ENCODE results near the gene S100A1. TPM values are rescaled to one million over a fixed set of nuclear protein-coding genes. Genes with fewer than 3 reads are reported as not detected.

S100A1 gene
- total and polyA plus RNA-seq, 7 experiments from 2014 or later = not detected

- no peak within 1 kb of the TSS for H3K27ac Mint-ChIP-seq
- H3K9me3 Mint-ChIP-seq = no peaks in the 10 kb centered on the region
- ATAC-seq (no peak), DNase-seq (no peak)
- no peaks in the 10 kb centered on the region for H3K36me3 ChIP-seq (ENCODE audit: control insufficient read depth in 2 of 3, insufficient read depth in 3 of 3, low read length in 3 of 3)
- intact Hi-C loops (cut with micrococcal nuclease) = no loop called here
- peaks cover 0 to 5% (median 0%) of the 10 kb centered on the region in 7 donors for H3K4me1 Mint-ChIP-seq
- H3K9me3 ChIP-seq (ENCODE audit: control insufficient read depth in 2 of 3, low read length in 3 of 3) = no peaks in the 10 kb centered on the region
- POLR2A ChIA-PET = interaction anchor here (0.6 kb wide), 1 partner anchor 21 kb away, joined by 3 read pairs; the partner anchor contains the start of gene CHTOP
- H3K4me3 ChIP-seq (ENCODE audit: low read length) = no peak within 1 kb of the TSS
- CTCF ChIA-PET = no interaction called here
- H3K27me3 Mint-ChIP-seq = peaks cover 0 to 5% (median 0%) of the 10 kb centered on the region in 5 donors
- H3K27ac ChIP-seq (ENCODE audit: low read depth, low read length) = no peak within 1 kb of the TSS
- H3K4me1 ChIP-seq (ENCODE audit: control insufficient read depth in 2 of 2, insufficient read depth in 2 of 2, low read length in 2 of 2) = no peaks in the 10 kb centered on the region
- H3K4me3 Mint-ChIP-seq = no peak within 1 kb of the TSS
- no peaks in the 10 kb centered on the region for H3K27me3 ChIP-seq (ENCODE audit: control insufficient read depth in 2 of 2, insufficient read depth in 2 of 2, low read length in 2 of 2)
- H3K36me3 Mint-ChIP-seq = no peaks in the 10 kb centered on the region
Observed at GRCh38 chr1:153612755-153613331, 15.4 kb upstream of the S100A1 start, which contains the start of gene S100A16. Gene S100A16, minus strand, starts transcription at chr1:153613137. Its CDS starts 4,986 bp downstream, at chr1:153608151.

- intact Hi-C loops (cut with micrococcal nuclease) = no loop called here
- Mint-ChIP-seq H3K9me3 (no peaks in the 10 kb centered on the region), H3K36me3 (no peaks in the 10 kb centered on the region), H3K4me1 (peaks cover 0 to 6% (median 0%) of the 10 kb centered on the region in 7 donors), H3K27me3 (peaks cover 0 to 5% (median 0%) of the 10 kb centered on the region in 5 donors), H3K4me3 (no peak overlapping the region), H3K27ac (no peak overlapping the region)
- Histone ChIP-seq H3K4me1 (ENCODE audit: control insufficient read depth in 2 of 2, insufficient read depth in 2 of 2, low read length in 2 of 2) (no peaks in the 10 kb centered on the region), H3K36me3 (ENCODE audit: control insufficient read depth in 2 of 3, insufficient read depth in 3 of 3, low read length in 3 of 3) (no peaks in the 10 kb centered on the region), H3K27ac (ENCODE audit: low read depth, low read length) (no peak overlapping the region), H3K27me3 (ENCODE audit: control insufficient read depth in 2 of 2, insufficient read depth in 2 of 2, low read length in 2 of 2) (no peaks in the 10 kb centered on the region), H3K9me3 (ENCODE audit: control insufficient read depth in 2 of 3, low read length in 3 of 3) (no peaks in the 10 kb centered on the region), H3K4me3 (ENCODE audit: low read length) (no peak overlapping the region)
- no peak for ATAC-seq
- ChIA-PET CTCF (no interaction called here), POLR2A (no interaction called here)
- no peak for DNase-seq
Observed at GRCh38 chr1:153613406-153613805, 14.8 kb upstream of the S100A1 start.

GRCh38 chr1:153614189-153614900, 13.9 kb upstream of the S100A1 start:
- no peaks in the 10 kb centered on the region for H3K4me1 ChIP-seq (ENCODE audit: control insufficient read depth in 2 of 2, insufficient read depth in 2 of 2, low read length in 2 of 2)
- H3K27me3 ChIP-seq (ENCODE audit: control insufficient read depth in 2 of 2, insufficient read depth in 2 of 2, low read length in 2 of 2) = no peaks in the 10 kb centered on the region
- H3K36me3 ChIP-seq (ENCODE audit: control insufficient read depth in 2 of 3, insufficient read depth in 3 of 3, low read length in 3 of 3) = no peaks in the 10 kb centered on the region
- ChIA-PET CTCF (no interaction called here), POLR2A (interaction anchor here (1.4 kb wide), 1 partner anchor 30 kb away, joined by 3 read pairs; no protein-coding TSS in a partner anchor)
- H3K4me1 Mint-ChIP-seq = peaks cover 0 to 6% (median 0%) of the 10 kb centered on the region in 7 donors
- no peaks in the 10 kb centered on the region for H3K9me3 ChIP-seq (ENCODE audit: control insufficient read depth in 2 of 3, low read length in 3 of 3)
- no peak overlapping the region for H3K4me3 Mint-ChIP-seq
- no peak overlapping the region for H3K4me3 ChIP-seq (ENCODE audit: low read length)
- intact Hi-C loops (cut with micrococcal nuclease) = no loop called here
- peaks cover 0 to 5% (median 0%) of the 10 kb centered on the region in 5 donors for H3K27me3 Mint-ChIP-seq
- no peak overlapping the region for H3K27ac Mint-ChIP-seq
- H3K9me3 Mint-ChIP-seq = no peaks in the 10 kb centered on the region
- no peak for DNase-seq
- H3K27ac ChIP-seq (ENCODE audit: low read depth, low read length) = no peak overlapping the region
- no peak for ATAC-seq
- no peaks in the 10 kb centered on the region for H3K36me3 Mint-ChIP-seq

GRCh38 chr1:153614906-153615305, 13.3 kb upstream of the S100A1 start:
- intact Hi-C loops (cut with micrococcal nuclease) = loop anchor here in 1 of 2 donors (5.0 kb wide), 1 partner anchor 48 kb away; the partner anchor contains the start of gene S100A2
- ChIA-PET POLR2A (interaction anchor here (1.4 kb wide), 1 partner anchor 29 kb away, joined by 3 read pairs; no protein-coding TSS in a partner anchor), CTCF (no interaction called here)
- no peak overlapping the region for H3K27ac Mint-ChIP-seq
- no peak overlapping the region for H3K4me3 Mint-ChIP-seq
- H3K4me3 ChIP-seq (ENCODE audit: low read length) = no peak overlapping the region
- H3K36me3 Mint-ChIP-seq = no peaks in the 10 kb centered on the region
- H3K27ac ChIP-seq (ENCODE audit: low read depth, low read length) = no peak overlapping the region
- H3K9me3 ChIP-seq (ENCODE audit: control insufficient read depth in 2 of 3, low read length in 3 of 3) = no peaks in the 10 kb centered on the region
- H3K4me1 ChIP-seq (ENCODE audit: control insufficient read depth in 2 of 2, insufficient read depth in 2 of 2, low read length in 2 of 2) = no peaks in the 10 kb centered on the region
- H3K27me3 Mint-ChIP-seq = peaks cover 0 to 5% (median 0%) of the 10 kb centered on the region in 5 donors
- no peak for ATAC-seq
- no peaks in the 10 kb centered on the region for H3K9me3 Mint-ChIP-seq
- H3K4me1 Mint-ChIP-seq = peaks cover 0 to 6% (median 0%) of the 10 kb centered on the region in 7 donors
- no peaks in the 10 kb centered on the region for H3K36me3 ChIP-seq (ENCODE audit: control insufficient read depth in 2 of 3, insufficient read depth in 3 of 3, low read length in 3 of 3)
- DNase-seq = no peak
- no peaks in the 10 kb centered on the region for H3K27me3 ChIP-seq (ENCODE audit: control insufficient read depth in 2 of 2, insufficient read depth in 2 of 2, low read length in 2 of 2)

GRCh38 chr1:153615406-153615805, 12.8 kb upstream of the S100A1 start:
- H3K4me3 Mint-ChIP-seq = no peak overlapping the region
- no peaks in the 10 kb centered on the region for H3K27me3 ChIP-seq (ENCODE audit: control insufficient read depth in 2 of 2, insufficient read depth in 2 of 2, low read length in 2 of 2)
- ChIA-PET CTCF (interaction anchor here (1.0 kb wide), 1 partner anchor 103 kb away, joined by 3 read pairs; no protein-coding TSS in a partner anchor), POLR2A (interaction anchor here (1.4 kb wide), 1 partner anchor 29 kb away, joined by 3 read pairs; no protein-coding TSS in a partner anchor)
- H3K4me1 ChIP-seq (ENCODE audit: control insufficient read depth in 2 of 2, insufficient read depth in 2 of 2, low read length in 2 of 2) = no peaks in the 10 kb centered on the region
- ATAC-seq (no peak), DNase-seq (no peak)
- H3K36me3 Mint-ChIP-seq = no peaks in the 10 kb centered on the region
- H3K9me3 Mint-ChIP-seq = no peaks in the 10 kb centered on the region
- H3K27me3 Mint-ChIP-seq = peaks cover 0 to 5% (median 0%) of the 10 kb centered on the region in 5 donors
- intact Hi-C loops (cut with micrococcal nuclease) = loop anchor here in 1 of 2 donors (5.0 kb wide), 1 partner anchor 48 kb away; the partner anchor contains the start of gene S100A2
- H3K27ac Mint-ChIP-seq = no peak overlapping the region
- H3K9me3 ChIP-seq (ENCODE audit: control insufficient read depth in 2 of 3, low read length in 3 of 3) = no peaks in the 10 kb centered on the region
- H3K4me3 ChIP-seq (ENCODE audit: low read length) = no peak overlapping the region
- no peaks in the 10 kb centered on the region for H3K36me3 ChIP-seq (ENCODE audit: control insufficient read depth in 2 of 3, insufficient read depth in 3 of 3, low read length in 3 of 3)
- no peak overlapping the region for H3K27ac ChIP-seq (ENCODE audit: low read depth, low read length)
- peaks cover 0 to 6% (median 0%) of the 10 kb centered on the region in 7 donors for H3K4me1 Mint-ChIP-seq

GRCh38 chr1:153616144-153616916, 11.9 kb upstream of the S100A1 start, which contains the start of gene S100A14:
Gene S100A14, minus strand, starts transcription at chr1:153616325. Its CDS starts 467 bp downstream, at chr1:153615858.
- no peak within 1 kb of the TSS for H3K4me3 ChIP-seq (ENCODE audit: low read length)
- peaks cover 0 to 6% (median 0%) of the 10 kb centered on the region in 7 donors for H3K4me1 Mint-ChIP-seq
- POLR2A ChIA-PET = no interaction called here
- H3K27me3 Mint-ChIP-seq = peaks cover 0 to 5% (median 0%) of the 10 kb centered on the region in 5 donors
- H3K27me3 ChIP-seq (ENCODE audit: control insufficient read depth in 2 of 2, insufficient read depth in 2 of 2, low read length in 2 of 2) = no peaks in the 10 kb centered on the region
- H3K36me3 Mint-ChIP-seq = no peaks in the 10 kb centered on the region
- intact Hi-C loops (cut with micrococcal nuclease) = loop anchor here in 1 of 2 donors (5.0 kb wide), 1 partner anchor 49 kb away; the partner anchor contains the start of gene S100A2
- CTCF ChIA-PET = interaction anchor here (1.0 to 1.5 kb wide), 3 partner anchors 102 to 108 kb away, joined by 3 to 4 read pairs (median 4); no protein-coding TSS in a partner anchor
- H3K9me3 Mint-ChIP-seq = no peaks in the 10 kb centered on the region
- no peaks in the 10 kb centered on the region for H3K36me3 ChIP-seq (ENCODE audit: control insufficient read depth in 2 of 3, insufficient read depth in 3 of 3, low read length in 3 of 3)
- H3K4me3 Mint-ChIP-seq = no peak within 1 kb of the TSS
- H3K27ac Mint-ChIP-seq = no peak within 1 kb of the TSS
- H3K4me1 ChIP-seq (ENCODE audit: control insufficient read depth in 2 of 2, insufficient read depth in 2 of 2, low read length in 2 of 2) = no peaks in the 10 kb centered on the region
- H3K9me3 ChIP-seq (ENCODE audit: control insufficient read depth in 2 of 3, low read length in 3 of 3) = no peaks in the 10 kb centered on the region
- H3K27ac ChIP-seq (ENCODE audit: low read depth, low read length) = no peak within 1 kb of the TSS
- no peak for ATAC-seq
- DNase-seq = no peak

Measured in naive thymus-derived CD4-positive, alpha-beta T cell (primary cell).